Ovary (tissue), 3 donors: ENCODE measurements around the gene NDUFB2.

ENCODE experiments used
- EP300 ChIP-seq: sonication (generic); formaldehyde crosslinking; IDR thresholded peaks from one replicate; pipeline ENCODE4 v1.6.1; 2017; ENCODE audit warnings: antibody characterized with exemption
- POLR2A ChIP-seq: fragments of 450-650 bp; IDR thresholded peaks from one replicate; pipeline ENCODE4 v1.6.1; 2017; ENCODE audit warnings: antibody characterized with exemption, mild to moderate bottlenecking, moderate library complexity
- TF ChIP-seq, protein P1 (sequence below), 3 donors: fragments of 450-650 bp in 2 of 3; fragments of 200-600 bp in 1 of 3; IDR thresholded peaks; one replicate each; pipeline versions ENCODE4 v1.5.1 to v1.8.0; 2016 to 2022; ENCODE audit warnings: antibody characterized with exemption in 3 of 3, mild to moderate bottlenecking in 1 of 3
- donor health status: DM: no; HTN: no; CAD: no.

DNA sequence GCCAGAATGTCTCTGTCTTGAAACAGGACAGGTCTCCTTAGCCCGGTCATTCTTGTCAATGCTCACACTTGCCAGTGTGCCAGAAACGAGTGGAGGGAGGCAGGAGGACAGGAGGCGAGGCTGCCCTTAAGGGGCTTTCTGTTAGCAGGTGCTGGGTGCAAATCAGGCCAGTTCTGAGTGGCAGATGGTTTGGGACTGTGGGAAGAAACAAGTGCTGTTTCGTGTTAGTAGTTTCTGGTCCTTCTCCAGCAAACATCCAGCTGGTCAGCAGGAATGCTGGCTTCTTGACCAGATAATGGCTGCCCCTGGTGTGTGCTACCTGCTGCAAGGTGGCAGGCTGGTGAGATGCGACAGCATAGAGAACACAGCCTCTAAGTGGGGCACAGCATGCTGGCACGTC lies 8.2 kb upstream of the NDUFB2 start:
- TF ChIP-seq, protein P1, sequence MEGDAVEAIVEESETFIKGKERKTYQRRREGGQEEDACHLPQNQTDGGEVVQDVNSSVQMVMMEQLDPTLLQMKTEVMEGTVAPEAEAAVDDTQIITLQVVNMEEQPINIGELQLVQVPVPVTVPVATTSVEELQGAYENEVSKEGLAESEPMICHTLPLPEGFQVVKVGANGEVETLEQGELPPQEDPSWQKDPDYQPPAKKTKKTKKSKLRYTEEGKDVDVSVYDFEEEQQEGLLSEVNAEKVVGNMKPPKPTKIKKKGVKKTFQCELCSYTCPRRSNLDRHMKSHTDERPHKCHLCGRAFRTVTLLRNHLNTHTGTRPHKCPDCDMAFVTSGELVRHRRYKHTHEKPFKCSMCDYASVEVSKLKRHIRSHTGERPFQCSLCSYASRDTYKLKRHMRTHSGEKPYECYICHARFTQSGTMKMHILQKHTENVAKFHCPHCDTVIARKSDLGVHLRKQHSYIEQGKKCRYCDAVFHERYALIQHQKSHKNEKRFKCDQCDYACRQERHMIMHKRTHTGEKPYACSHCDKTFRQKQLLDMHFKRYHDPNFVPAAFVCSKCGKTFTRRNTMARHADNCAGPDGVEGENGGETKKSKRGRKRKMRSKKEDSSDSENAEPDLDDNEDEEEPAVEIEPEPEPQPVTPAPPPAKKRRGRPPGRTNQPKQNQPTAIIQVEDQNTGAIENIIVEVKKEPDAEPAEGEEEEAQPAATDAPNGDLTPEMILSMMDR (IDR thresholded peaks at IDR 0.05) = no peak
- TF ChIP-seq POLR2A (no peak), EP300 (no peak)
